SKM-1 (cell line): Measurements from ENCODE around the gene VSNL1.

ENCODE experiments used
- DNase-seq: peaks from one replicate; lab custom pipeline; 2025; ENCODE audit not compliant: unreplicated experiment; lab: John Stamatoyannopoulos, UW

The VSNL1 gene

GRCh38 chr2:17540093-17540812 lies at the start of gene VSNL1:
Gene VSNL1, plus strand, starts transcription at chr2:17540696. Its CDS starts 51,379 bp downstream, at chr2:17592075.
- no peak for DNase-seq

DNA sequence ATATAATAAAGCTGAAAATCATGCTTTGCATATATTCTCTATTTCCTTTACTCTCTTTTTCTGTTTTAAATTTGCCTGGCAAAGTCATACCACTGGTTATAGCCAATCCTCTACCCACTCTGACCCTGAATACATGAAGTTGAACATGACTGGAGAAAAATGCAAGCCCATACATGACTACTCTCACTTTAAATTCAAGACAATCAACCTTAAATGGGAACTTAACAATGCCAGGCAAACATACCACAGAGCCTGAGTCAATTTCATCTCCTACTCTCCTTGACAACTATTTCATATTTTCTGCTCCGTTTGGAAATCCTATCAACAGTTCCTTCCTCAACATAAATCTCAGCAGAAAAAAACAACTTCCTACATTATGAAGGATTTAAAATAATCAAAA lies 44.9 kb upstream of the VSNL1 start:
- DNase-seq, result no peak

- DNase-seq, result no peak
Measured at GRCh38 chr2:17497718-17498117, 42.8 kb upstream of the VSNL1 start.

DNA sequence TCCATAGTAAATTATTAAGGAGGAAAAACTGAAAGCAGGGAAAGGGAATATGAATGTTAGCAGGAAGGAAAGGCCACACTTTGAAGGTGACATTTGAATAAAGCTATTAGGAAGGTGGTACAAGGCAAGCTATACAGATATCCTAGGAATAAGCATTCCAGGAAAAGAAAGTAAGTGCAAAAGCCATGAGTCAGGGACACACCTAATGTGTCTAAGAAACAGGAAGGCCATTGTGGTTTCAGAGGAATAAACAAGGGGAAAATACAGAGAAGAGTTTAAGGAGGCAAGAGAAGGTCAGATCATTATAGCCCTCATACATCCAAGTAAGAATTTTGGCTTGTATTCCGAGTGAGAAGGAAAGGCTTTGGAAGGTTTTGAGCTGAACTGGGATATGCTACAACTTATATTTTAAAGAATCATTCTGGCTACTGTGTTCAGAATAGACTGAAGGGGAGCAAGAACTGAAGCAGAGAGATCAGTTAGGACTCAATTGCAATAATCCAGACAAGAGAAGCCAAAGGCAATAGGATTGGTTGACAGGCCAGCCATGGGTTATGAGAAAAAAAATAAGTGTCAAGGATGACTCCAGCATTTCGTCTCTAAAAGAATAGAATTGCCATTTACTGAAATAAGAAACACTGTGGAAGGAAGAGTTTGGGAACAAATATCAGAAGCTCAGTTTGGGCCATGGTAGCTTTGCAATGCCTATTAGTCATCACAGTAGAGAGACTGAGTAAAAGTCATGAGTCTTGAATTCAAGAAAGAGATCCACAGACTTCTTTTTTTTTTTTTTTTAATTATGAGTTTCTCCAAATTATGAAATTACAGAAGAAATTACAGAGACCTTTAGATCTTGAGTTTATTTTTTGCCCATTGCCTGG lies 33.5 kb upstream of the VSNL1 start:
- no peak for DNase-seq

GRCh38 chr2:17515652-17516051 lies 24.8 kb upstream of the VSNL1 start:
- no peak for DNase-seq

- DNase-seq, result no peak
Measured at GRCh38 chr2:17517481-17518211, 22.9 kb upstream of the VSNL1 start.

- peak; percentile 68 for DNase-seq
Measured at GRCh38 chr2:17518212-17519154, 22.0 kb upstream of the VSNL1 start, which contains the start of gene RAD51AP2. Gene RAD51AP2, minus strand, starts transcription at chr2:17518440. Its CDS starts 25 bp downstream, at chr2:17518415.

- DNase-seq, result no peak
Measured at GRCh38 chr2:17519486-17519885, 21.0 kb upstream of the VSNL1 start.

GRCh38 chr2:17520761-17521160 lies 19.7 kb upstream of the VSNL1 start:
- DNase-seq, result no peak

- DNase-seq, result no peak
Measured at GRCh38 chr2:17521621-17522020, 18.9 kb upstream of the VSNL1 start.

DNA sequence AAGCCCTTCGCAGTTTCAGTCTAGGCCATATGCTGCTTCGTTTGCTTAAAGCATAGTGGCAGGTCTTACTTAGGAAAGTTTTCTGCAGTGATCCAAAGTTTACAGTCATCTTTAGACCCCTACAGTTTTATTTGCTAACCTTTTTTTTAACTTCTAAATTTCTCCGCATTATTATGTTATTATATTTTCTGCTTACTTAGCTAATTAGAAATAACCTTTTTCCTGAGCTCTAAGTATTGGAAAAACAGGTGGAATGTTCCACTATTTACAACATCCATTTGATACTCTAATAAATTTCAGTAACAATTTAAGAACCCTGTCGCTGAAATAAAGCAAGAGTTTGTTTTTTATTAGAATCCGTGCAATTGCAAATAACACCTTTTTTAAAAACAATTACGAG lies 18.2 kb upstream of the VSNL1 start:
- DNase-seq, result no peak

DNA sequence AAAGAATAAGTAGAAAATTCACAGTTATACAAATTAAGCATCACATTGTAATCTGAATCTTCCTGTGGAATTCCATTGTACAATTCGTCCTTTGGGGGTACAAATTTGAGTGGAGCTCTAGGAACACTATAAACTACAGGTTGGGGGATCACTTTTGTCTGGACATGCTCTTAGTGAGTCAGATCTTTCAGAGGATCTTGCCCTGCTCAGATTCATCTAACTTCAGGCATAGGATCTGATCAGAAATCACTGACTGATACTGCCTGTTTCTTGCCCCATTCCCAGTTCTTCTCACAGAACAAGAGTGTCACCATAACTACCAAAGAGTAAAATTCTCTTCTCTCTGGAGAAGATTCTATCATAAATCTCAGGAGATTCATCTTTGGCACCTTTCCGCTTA lies 10.7 kb upstream of the VSNL1 start:
- no peak for DNase-seq

GRCh38 chr2:17533546-17533945 lies 7.0 kb upstream of the VSNL1 start:
- DNase-seq, result no peak

DNA sequence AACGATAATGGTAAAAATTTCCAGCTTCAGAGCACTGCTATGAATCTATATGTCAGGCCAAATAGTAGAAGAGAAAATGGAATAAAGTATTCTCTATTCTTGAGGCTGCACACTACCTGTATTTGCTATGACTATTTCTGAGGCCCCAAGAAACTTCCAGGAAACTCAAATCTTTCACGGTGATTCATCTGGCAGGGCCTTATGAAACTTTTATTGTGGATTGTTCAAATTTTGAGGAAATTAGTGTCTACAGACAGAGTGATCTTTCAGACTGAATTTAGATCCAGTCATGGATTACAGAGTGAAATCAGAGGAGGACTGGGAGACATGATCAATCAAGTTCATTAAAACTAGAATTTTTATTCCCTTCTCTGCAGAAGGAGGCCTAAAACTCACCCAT lies 4.1 kb upstream of the VSNL1 start:
- DNase-seq, result no peak

- DNase-seq, result no peak
Measured at GRCh38 chr2:17538022-17538843, 2.3 kb upstream of the VSNL1 start.

DNA sequence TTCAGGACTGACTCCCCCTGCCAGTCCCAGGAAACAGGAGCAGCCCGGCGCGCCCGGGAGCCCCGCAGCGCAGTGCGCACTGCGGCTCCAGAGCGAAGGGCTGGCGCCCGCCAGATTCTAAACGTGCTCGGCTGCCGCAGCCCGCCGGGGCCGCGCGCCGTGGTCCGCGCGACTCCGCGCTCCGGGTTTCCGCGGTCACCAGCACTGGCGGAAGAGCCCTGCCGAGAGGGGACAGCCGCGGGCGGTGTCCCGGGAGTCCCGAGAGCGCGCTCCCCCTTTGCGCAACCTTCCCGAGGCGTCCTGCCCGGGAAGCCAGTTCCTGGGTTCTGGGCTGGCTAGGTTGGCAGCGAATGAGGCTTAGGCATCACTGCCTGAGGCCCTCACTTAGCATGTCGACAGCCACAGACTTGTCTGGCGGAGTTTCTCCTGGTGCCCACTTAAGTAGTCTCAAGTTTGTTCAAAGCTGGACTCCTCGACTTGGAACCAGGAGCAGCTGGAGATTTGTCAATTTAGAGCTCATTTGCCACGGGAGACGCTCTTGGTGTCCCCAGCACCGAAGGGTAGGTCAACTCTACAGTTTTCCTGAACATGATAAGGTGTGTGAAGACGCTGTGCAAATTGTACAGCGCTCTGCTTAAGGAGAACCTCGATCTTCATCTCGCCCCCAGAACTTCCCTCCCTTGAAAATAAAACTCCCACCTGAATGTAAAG lies 1.5 kb upstream of the VSNL1 start:
- DNase-seq, result no peak

DNA sequence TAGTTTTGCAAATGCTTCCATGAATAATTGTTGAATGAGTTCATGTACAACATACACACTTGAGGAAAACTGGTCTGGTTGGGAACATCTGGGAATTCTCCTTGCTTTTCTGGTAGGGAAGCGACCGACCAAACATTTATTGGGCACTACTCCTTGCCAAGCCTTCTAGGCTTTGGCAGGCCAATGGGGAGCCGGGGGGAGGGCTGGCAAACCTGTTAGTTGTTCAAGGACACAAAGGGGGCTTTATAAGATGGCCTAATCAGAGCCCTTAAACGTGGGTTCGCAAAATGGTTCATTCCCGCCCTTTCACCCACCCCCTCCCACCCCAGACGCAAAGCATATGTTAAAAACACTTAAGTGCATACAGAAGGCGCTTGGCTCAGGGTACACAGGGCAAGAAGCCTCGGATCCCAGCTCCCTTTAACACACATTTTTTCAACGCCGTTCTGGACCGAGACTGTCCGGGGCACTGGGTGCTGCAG lies 844 bp upstream of the VSNL1 start:
- no peak for DNase-seq

- DNase-seq, result no peak
Measured at GRCh38 chr2:17540813-17541530, 476 bp downstream of the VSNL1 start.
